ENCODE measurements around the gene ATG14. TPM values are rescaled to one million over a fixed set of nuclear protein-coding genes. Genes with fewer than 3 reads are reported as not detected.

Gene ATG14
- total RNA-seq, 1 experiment from 2014 or later, result 13.6 TPM

DNA sequence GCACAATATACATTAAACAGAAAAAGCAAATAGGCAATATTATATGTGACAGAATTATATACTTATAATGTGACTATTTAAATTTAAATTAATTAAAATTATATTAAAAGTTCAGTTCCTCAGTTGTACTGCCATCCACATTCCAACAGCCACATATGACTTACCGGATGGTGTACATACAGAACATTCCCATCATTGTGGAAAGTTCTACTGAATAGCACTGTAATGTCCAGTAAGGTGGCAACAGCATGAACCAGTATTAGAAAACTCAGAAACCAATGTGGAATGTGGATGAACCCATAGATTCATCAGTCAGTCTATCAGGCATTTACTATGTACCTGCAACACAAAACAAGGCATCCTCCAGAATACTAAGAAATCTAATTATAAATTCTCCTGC is 12.4 kb downstream of the ATG14 start:
- DNase-seq, result no peak
- peaks cover 12% of the 10 kb centered on the region; the same call in 1 of the 2 replicates for H3K4me1 ChIP-seq (replicated peaks; ENCODE audit: insufficient read depth)
- H3K4me2 ChIP-seq, result no peak overlapping the region
- H3K9me2 ChIP-seq (ENCODE audit: insufficient read depth), result no peaks in the 10 kb centered on the region
- peak overlapping the region; percentile 25; the same call in 1 of the 2 replicates for H3K27ac ChIP-seq
- no peak overlapping the region for H3K4me3 ChIP-seq
- peaks cover 12% of the 10 kb centered on the region for H4K20me1 ChIP-seq (ENCODE audit: insufficient read depth)
- POLR2A ChIA-PET (ENCODE audit: unreplicated experiment), result no interaction called here
- intact Hi-C loops (cut with micrococcal nuclease; ENCODE audit: unreplicated experiment), result no loop called here
- H3K27me3 ChIP-seq (ENCODE audit: insufficient read depth, low read depth), result no peaks in the 10 kb centered on the region
- H2AFZ ChIP-seq, result no peak overlapping the region
- CTCF ChIA-PET, result no interaction called here
- peaks cover 4% of the 10 kb centered on the region; the same call in 1 of the 2 replicates for H3F3A ChIP-seq (ENCODE audit: insufficient read depth, low read depth)
- TF ChIP-seq, protein P1, sequence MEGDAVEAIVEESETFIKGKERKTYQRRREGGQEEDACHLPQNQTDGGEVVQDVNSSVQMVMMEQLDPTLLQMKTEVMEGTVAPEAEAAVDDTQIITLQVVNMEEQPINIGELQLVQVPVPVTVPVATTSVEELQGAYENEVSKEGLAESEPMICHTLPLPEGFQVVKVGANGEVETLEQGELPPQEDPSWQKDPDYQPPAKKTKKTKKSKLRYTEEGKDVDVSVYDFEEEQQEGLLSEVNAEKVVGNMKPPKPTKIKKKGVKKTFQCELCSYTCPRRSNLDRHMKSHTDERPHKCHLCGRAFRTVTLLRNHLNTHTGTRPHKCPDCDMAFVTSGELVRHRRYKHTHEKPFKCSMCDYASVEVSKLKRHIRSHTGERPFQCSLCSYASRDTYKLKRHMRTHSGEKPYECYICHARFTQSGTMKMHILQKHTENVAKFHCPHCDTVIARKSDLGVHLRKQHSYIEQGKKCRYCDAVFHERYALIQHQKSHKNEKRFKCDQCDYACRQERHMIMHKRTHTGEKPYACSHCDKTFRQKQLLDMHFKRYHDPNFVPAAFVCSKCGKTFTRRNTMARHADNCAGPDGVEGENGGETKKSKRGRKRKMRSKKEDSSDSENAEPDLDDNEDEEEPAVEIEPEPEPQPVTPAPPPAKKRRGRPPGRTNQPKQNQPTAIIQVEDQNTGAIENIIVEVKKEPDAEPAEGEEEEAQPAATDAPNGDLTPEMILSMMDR (conservative IDR thresholded peaks at IDR 0.05), result no peak
- TF ChIP-seq EZH2 (IDR thresholded peaks at IDR 0.05; ENCODE audit: low read depth), result no peak
- H3K9me3 ChIP-seq (ENCODE audit: insufficient read depth, low read depth), result no peaks in the 10 kb centered on the region
- BruUV-seq (replicated peaks), result no TSS peak
- peaks cover 49% of the 10 kb centered on the region for H3K79me2 ChIP-seq (ENCODE audit: low read depth)
- H3K36me3 ChIP-seq (ENCODE audit: low read depth), result no peaks in the 10 kb centered on the region

DNA sequence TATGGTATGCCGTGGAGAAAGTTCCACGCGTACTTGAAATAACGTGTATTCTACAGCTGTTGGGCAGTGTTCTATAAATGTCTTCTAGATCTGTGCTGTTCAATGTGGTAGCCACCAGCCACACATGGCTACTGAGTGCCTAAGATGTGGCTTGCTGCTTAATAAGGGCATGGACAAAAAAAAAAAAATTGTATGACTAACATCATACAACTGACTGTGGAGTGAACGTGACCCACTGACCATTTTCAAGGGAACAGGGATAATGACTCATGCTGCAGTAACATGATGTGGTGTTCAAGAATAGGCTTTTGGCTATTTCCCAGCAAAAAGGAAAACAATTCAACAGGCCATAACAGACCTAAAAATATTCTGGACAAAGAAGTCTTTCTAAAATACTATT is 13.0 kb downstream of the ATG14 start:
- Histone ChIP-seq H3F3A (ENCODE audit: insufficient read depth, low read depth) (0 out of 2 replicates have a peak, but pooled peaks cover 4% of the 10 kb centered on the region), H3K79me2 (ENCODE audit: low read depth) (peaks cover 46% of the 10 kb centered on the region), H3K4me2 (no peak overlapping the region), H3K4me3 (no peak overlapping the region), H3K36me3 (ENCODE audit: low read depth) (no peaks in the 10 kb centered on the region), H3K9me2 (ENCODE audit: insufficient read depth) (no peaks in the 10 kb centered on the region), H3K27ac (peak overlapping the region; percentile 25; the same call in 1 of the 2 replicates), H3K4me1 (replicated peaks; ENCODE audit: insufficient read depth) (peaks cover 12% of the 10 kb centered on the region; the same call in 1 of the 2 replicates), H2AFZ (no peak overlapping the region), H4K20me1 (ENCODE audit: insufficient read depth) (peaks cover 12% of the 10 kb centered on the region), H3K27me3 (ENCODE audit: insufficient read depth, low read depth) (no peaks in the 10 kb centered on the region), H3K9me3 (ENCODE audit: insufficient read depth, low read depth) (no peaks in the 10 kb centered on the region)
- ChIA-PET POLR2A (ENCODE audit: unreplicated experiment) (interaction anchor here (0.7 kb wide), 1 partner anchor 890 kb away, joined by 5 read pairs; no protein-coding TSS in a partner anchor), CTCF (interaction anchor here (0.8 kb wide), 1 partner anchor 128 kb away, joined by 3 read pairs; no protein-coding TSS in a partner anchor)
- TF ChIP-seq, protein P1 (conservative IDR thresholded peaks at IDR 0.05), result no peak
- TF ChIP-seq EZH2 (IDR thresholded peaks at IDR 0.05; ENCODE audit: low read depth), result no peak
- BruUV-seq (replicated peaks), result no TSS peak
- DNase-seq, result peak; percentile 30 to 62
- intact Hi-C loops (cut with micrococcal nuclease; ENCODE audit: unreplicated experiment), result no loop called here

DNA sequence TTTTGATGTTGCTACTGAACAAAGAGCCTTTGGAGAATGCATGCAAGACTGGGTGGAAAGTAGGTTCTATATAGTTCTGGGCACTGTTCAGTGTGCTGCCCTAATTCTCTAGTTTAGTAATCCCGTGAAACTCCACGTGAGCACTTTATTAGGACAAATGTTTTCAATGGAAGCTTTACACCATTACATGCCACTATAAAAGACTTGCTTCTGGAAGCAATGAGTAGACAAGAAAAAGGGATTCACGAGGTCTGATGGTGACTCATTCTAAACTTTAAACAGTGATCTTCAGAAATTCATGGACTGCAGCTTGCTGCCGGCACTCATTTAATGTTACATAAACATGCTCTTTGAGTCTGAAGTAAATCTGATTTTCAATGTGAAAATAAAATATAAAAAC is 22.3 kb downstream of the ATG14 start:
- Histone ChIP-seq H3K79me2 (ENCODE audit: low read depth) (no peaks in the 10 kb centered on the region), H3K4me3 (no peak overlapping the region), H3F3A (ENCODE audit: insufficient read depth, low read depth) (peaks cover 14% of the 10 kb centered on the region; the same call in 1 of the 2 replicates), H3K36me3 (ENCODE audit: low read depth) (peaks cover 8% of the 10 kb centered on the region; the same call in 1 of the 2 replicates), H3K4me1 (replicated peaks; ENCODE audit: insufficient read depth) (0 out of 2 replicates have a peak, but pooled peaks cover 6% of the 10 kb centered on the region), H4K20me1 (ENCODE audit: insufficient read depth) (0 out of 2 replicates have a peak, but pooled peaks cover 4% of the 10 kb centered on the region), H3K9me2 (ENCODE audit: insufficient read depth) (no peaks in the 10 kb centered on the region), H3K27ac (no peak overlapping the region), H2AFZ (no peak overlapping the region), H3K4me2 (no peak overlapping the region), H3K9me3 (ENCODE audit: insufficient read depth, low read depth) (no peaks in the 10 kb centered on the region), H3K27me3 (ENCODE audit: insufficient read depth, low read depth) (no peaks in the 10 kb centered on the region)
- ChIA-PET POLR2A (ENCODE audit: unreplicated experiment) (no interaction called here), CTCF (no interaction called here)
- BruUV-seq (replicated peaks), result no TSS peak
- intact Hi-C loops (cut with micrococcal nuclease; ENCODE audit: unreplicated experiment), result no loop called here
- no peak for DNase-seq
- TF ChIP-seq EZH2 (IDR thresholded peaks at IDR 0.05; ENCODE audit: low read depth), result no peak
- TF ChIP-seq, protein P1 (conservative IDR thresholded peaks at IDR 0.05), result no peak
